Mammary epithelial cell (primary cell): ENCODE results near the gene PGAP2.

Experiments
- EZH2 ChIP-seq: IDR thresholded peaks from 2 replicates; pipeline ENCODE4 v1.6.1; 2012; ENCODE audit warnings: low read length, inconsistent platforms, borderline replicate concordance
- TF ChIP-seq, protein P1 (sequence below), 2 donors: IDR thresholded peaks in 1 of 2; conservative IDR thresholded peaks in 1 of 2; 2 replicates each; pipeline ENCODE4 v1.5.1; 2011 to 2012; ENCODE audit warnings: inconsistent platforms in 2 of 2, low read length in 2 of 2, mild to moderate bottlenecking in 2 of 2, control low read depth in 1 of 2, low read depth in 1 of 2; ENCODE audit not compliant: insufficient read depth in 1 of 2; ENCODE audit errors: extremely low read depth in 1 of 2

DNA sequence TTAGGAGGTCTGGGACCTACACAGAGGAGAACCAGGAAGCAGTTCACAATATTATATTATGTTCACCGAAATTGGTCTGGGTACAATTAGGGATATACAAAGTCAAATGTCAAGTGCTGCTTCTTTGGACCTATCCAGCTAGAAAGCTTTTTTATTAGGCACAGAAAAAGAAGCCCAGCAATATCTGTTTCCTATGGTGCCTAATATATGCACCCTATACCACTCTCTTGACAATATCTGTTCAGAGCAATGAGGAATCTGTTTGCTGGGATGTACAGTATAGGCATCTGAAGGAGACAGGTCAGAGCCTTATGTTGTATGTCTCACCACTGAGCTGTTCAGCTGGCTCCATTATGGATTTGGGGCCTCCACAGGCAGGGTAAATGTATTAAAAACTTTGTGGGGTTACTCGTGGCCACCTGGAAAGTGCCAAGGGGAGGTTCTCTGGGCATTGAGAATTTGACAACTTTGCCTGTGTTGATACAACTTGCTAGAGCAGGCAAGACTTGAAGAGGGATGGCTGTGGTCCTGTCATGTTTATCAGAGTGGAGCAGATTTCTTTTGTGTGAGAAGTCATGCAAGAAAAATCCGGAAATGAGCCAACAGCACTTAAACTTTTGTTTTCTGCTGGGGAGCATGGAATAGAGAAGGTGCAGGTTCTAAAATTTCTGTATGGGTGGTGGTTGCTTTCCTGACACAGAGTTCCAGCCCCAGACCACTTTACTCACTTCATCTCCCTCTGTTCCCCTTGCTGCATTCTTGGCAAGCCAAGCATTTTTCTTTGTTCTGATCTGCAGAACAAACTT is 57.2 kb downstream of the PGAP2 start:
- TF ChIP-seq, protein P1, sequence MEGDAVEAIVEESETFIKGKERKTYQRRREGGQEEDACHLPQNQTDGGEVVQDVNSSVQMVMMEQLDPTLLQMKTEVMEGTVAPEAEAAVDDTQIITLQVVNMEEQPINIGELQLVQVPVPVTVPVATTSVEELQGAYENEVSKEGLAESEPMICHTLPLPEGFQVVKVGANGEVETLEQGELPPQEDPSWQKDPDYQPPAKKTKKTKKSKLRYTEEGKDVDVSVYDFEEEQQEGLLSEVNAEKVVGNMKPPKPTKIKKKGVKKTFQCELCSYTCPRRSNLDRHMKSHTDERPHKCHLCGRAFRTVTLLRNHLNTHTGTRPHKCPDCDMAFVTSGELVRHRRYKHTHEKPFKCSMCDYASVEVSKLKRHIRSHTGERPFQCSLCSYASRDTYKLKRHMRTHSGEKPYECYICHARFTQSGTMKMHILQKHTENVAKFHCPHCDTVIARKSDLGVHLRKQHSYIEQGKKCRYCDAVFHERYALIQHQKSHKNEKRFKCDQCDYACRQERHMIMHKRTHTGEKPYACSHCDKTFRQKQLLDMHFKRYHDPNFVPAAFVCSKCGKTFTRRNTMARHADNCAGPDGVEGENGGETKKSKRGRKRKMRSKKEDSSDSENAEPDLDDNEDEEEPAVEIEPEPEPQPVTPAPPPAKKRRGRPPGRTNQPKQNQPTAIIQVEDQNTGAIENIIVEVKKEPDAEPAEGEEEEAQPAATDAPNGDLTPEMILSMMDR (conservative IDR thresholded peaks at IDR 0.05 in 1 of 2, IDR thresholded peaks at IDR 0.05 in 1 of 2; ENCODE audit: extremely low read depth in 1 of 2, insufficient read depth in 1 of 2, low read depth in 1 of 2, low read length in 2 of 2): no peak
- TF ChIP-seq EZH2: no peak
